Peyer's patch (tissue), 4 donors: ENCODE data around the gene RGS17. TPM values are rescaled to one million over a fixed set of nuclear protein-coding genes. Genes with fewer than 3 reads are reported as not detected.

Experiments used
- DNase-seq, 3 donors: peaks; one replicate each; pipeline ENCODE4 v3.0.0-alpha.2; 2017 to 2019
- H3K27ac ChIP-seq, 4 donors: fragments of 200-600 bp; sonication (generic); one replicate each; pipeline ENCODE4 v1.5.1; 2016 to 2019
- H3K27me3 ChIP-seq, 2 donors: fragments of 200-600 bp; sonication (generic); one replicate each; pipeline ENCODE4 v1.5.1; 2019
- H3K36me3 ChIP-seq, 3 donors: fragments of 200-600 bp; sonication (generic); one replicate each; pipeline ENCODE4 v1.5.1; 2016 to 2019
- H3K4me1 ChIP-seq, 4 donors: fragments of 200-600 bp; sonication (generic); one replicate each; pipeline ENCODE4 v1.5.1; 2016 to 2019
- H3K4me3 ChIP-seq, 4 donors: fragments of 200-600 bp; sonication (generic); 1 replicate in 3 of 4; 2 replicates in 1 of 4; pipeline ENCODE4 v1.5.1; 2016 to 2019; ENCODE audit warnings: mild to moderate bottlenecking in 1 of 4
- H3K9me3 ChIP-seq, 4 donors: fragments of 200-600 bp; sonication (generic); one replicate each; pipeline ENCODE4 v1.5.1; 2016 to 2019; ENCODE audit warnings: mild to moderate bottlenecking in 1 of 4
- CTCF ChIP-seq, 6 experiments: fragments of 450-650 bp in 4 of 6; fragments of 200-600 bp in 2 of 6; sonication (generic) in 1 of 6; IDR thresholded peaks; one replicate each; pipeline ENCODE4 v1.5.1; 2017 to 2019; ENCODE audit warnings: antibody characterized with exemption in 6 of 6, mild to moderate bottlenecking in 3 of 6, moderate library complexity in 1 of 6
- POLR2A ChIP-seq, 2 donors: fragments of 450-650 bp; IDR thresholded peaks; one replicate each; pipeline ENCODE4 v1.5.1; 2017; ENCODE audit warnings: antibody characterized with exemption in 2 of 2, mild to moderate bottlenecking in 2 of 2, moderate library complexity in 2 of 2
- total RNA-seq, 4 donors: library from RNA; depleted of rRNA; stranded (reverse); fragments of >200 nt; gene quantifications; one replicate each; pipeline ENCODE4 v1.1.0, GENCODE V29; 2016

RGS17 gene
- total RNA-seq, 4 donors from 2014 or later, result 0.18 to 2.5 (median 0.67) TPM; not detected in 1

GRCh38 chr6:153130515-153131036 lies 506 bp downstream of the RGS17 start:
- H3K27ac ChIP-seq, result peak overlapping the region in 2 of 4 donors; percentile 25 to 30
- peaks cover 0 to 17% (median 2%) of the 10 kb centered on the region in 4 donors for H3K4me1 ChIP-seq
- TF ChIP-seq POLR2A (IDR thresholded peaks at IDR 0.05) (no peak), CTCF (IDR thresholded peaks at IDR 0.05) (no peak)
- H3K36me3 ChIP-seq, result no peaks in the 10 kb centered on the region
- DNase-seq, result no peak
- peaks cover 0 to 5% of the 10 kb centered on the region in 2 donors for H3K27me3 ChIP-seq
- H3K4me3 ChIP-seq, result peak overlapping the region; percentile 37 to 62 (median 52)
- no peaks in the 10 kb centered on the region for H3K9me3 ChIP-seq

GRCh38 chr6:153129873-153130514 lies 1.1 kb downstream of the RGS17 start:
- Histone ChIP-seq H3K4me3 (peak overlapping the region; percentile 37 to 62 (median 52)), H3K36me3 (no peaks in the 10 kb centered on the region), H3K27me3 (peaks cover 0 to 5% of the 10 kb centered on the region in 2 donors), H3K27ac (no peak overlapping the region), H3K9me3 (no peaks in the 10 kb centered on the region), H3K4me1 (peaks cover 0 to 17% (median 2%) of the 10 kb centered on the region in 4 donors)
- no peak for TF ChIP-seq POLR2A (IDR thresholded peaks at IDR 0.05)
- no peak for TF ChIP-seq CTCF (IDR thresholded peaks at IDR 0.05)
- DNase-seq, result no peak

- no peaks in the 10 kb centered on the region for H3K36me3 ChIP-seq
- TF ChIP-seq POLR2A (IDR thresholded peaks at IDR 0.05) (no peak), CTCF (IDR thresholded peaks at IDR 0.05) (no peak)
- no peaks in the 10 kb centered on the region for H3K9me3 ChIP-seq
- peaks cover 0 to 5% of the 10 kb centered on the region in 2 donors for H3K27me3 ChIP-seq
- H3K27ac ChIP-seq, result no peak overlapping the region
- no peak overlapping the region for H3K4me3 ChIP-seq
- no peak for DNase-seq
- peaks cover 0 to 17% (median 2%) of the 10 kb centered on the region in 4 donors for H3K4me1 ChIP-seq
These were observed 4.9 kb downstream of the RGS17 start for GRCh38 chr6:153126218-153126617.

- Histone ChIP-seq H3K4me1 (peaks cover 0 to 6% (median 0%) of the 10 kb centered on the region in 4 donors), H3K27me3 (no peaks in the 10 kb centered on the region), H3K36me3 (no peaks in the 10 kb centered on the region), H3K4me3 (no peak overlapping the region), H3K9me3 (no peaks in the 10 kb centered on the region), H3K27ac (no peak overlapping the region)
- TF ChIP-seq POLR2A (IDR thresholded peaks at IDR 0.05) (no peak), CTCF (IDR thresholded peaks at IDR 0.05) (no peak)
- DNase-seq, result no peak
These were observed 6.0 kb downstream of the RGS17 start for GRCh38 chr6:153125032-153125431.

- Histone ChIP-seq H3K27me3 (no peaks in the 10 kb centered on the region), H3K36me3 (no peaks in the 10 kb centered on the region), H3K27ac (no peak overlapping the region), H3K4me3 (no peak overlapping the region), H3K4me1 (no peaks in the 10 kb centered on the region), H3K9me3 (no peaks in the 10 kb centered on the region)
- no peak for TF ChIP-seq CTCF (IDR thresholded peaks at IDR 0.05)
- no peak for TF ChIP-seq POLR2A (IDR thresholded peaks at IDR 0.05)
- no peak for DNase-seq
These were observed 7.3 kb downstream of the RGS17 start for GRCh38 chr6:153123801-153124200.
